ENCODE results near the gene VPS52.
"Not testable (repeated sequence)": the region's sequence is repeated elsewhere in the genome, so short reads cannot be mapped to it uniquely, and the experiment has no call there.

The VPS52 gene

DNA sequence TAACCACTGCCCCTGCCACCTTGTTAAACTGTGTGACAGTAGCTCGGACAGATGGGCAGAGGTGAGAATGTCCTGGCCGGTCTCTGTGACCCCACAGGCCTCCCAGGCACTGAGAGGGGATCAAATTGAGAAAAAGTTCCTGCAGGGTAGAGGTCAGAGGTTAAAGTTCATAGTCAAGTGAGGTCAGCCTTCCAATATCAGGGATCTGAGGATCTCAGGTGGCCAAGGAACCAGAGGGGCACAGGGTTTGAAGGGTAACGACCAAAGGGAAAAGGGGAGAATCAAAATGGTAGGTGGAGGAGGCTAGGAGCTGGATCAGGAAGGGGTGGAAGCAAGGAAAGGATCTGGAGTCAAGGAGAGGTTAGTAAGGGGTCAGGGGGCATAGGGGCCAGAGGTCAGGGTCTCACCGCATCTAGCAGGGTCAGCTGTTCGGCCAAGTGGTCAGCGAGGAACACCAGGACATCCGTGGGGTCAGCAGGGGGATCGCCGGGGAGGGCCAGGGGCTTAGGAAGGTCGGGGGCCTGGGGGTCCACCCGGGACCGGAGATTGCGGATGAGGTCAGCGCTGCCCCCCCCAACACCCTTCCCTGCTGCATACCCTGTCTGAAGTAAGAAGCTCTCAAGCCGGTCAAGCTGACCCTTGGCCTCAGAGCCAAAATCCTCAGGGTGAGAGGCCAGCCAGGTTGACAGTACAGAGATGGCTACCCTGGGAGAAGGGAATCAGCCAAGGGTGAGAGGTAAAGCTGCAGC is 24.1 kb upstream of the VPS52 start:
- Mint-ChIP-seq H3K27ac (peak overlapping the region; percentile 85), H3K27me3 (no peaks in the 10 kb centered on the region), H3K9me3 (no peaks in the 10 kb centered on the region), H3K4me1 (ENCODE audit: low read depth) (peaks cover 36% of the 10 kb centered on the region), H3K36me3 (ENCODE audit: low read depth) (peaks cover 70% of the 10 kb centered on the region), H3K4me3 (no peak overlapping the region)
- DNase-seq, result no peak

DNA sequence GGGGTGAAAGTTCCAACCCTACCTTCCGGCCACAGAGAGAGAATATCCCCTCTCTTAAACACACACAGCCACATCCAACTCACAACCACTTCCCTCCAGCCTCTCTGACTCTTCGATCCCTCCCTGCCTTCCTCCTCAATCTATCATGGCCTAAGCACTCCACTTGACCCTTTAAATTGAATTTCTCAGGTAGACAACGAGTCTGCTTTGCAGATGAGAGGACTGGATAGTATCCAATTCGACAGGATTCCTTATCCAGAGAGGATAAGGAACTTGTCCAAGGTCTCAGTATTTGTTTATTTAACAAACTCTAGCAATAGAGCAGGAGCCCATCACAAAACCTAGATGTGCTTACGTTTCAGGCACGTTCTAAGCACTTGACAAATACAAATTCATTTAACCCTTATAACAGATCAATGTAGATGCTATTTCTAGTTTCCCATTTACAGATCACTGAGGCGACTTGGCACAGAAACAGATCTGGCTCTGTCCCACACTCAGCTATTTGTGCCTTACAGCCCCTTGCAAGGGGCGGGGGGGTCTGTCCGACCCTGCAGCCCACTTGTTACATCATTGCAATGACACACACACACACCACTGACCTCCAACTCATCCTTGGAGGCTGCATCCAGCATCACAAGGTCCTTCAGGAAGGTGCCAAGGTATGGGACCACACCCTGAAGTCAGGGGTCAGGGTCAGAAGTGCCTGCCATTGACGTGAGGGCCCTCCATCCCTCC is 22.6 kb upstream of the VPS52 start:
- no peaks in the 10 kb centered on the region for H3K27me3 Mint-ChIP-seq
- peaks cover 70% of the 10 kb centered on the region for H3K36me3 Mint-ChIP-seq (ENCODE audit: low read depth)
- H3K4me3 Mint-ChIP-seq, result no peak overlapping the region
- H3K4me1 Mint-ChIP-seq (ENCODE audit: low read depth), result peaks cover 30% of the 10 kb centered on the region
- no peaks in the 10 kb centered on the region for H3K9me3 Mint-ChIP-seq
- peak overlapping the region; percentile 52 for H3K27ac Mint-ChIP-seq
- no peak for DNase-seq

DNA sequence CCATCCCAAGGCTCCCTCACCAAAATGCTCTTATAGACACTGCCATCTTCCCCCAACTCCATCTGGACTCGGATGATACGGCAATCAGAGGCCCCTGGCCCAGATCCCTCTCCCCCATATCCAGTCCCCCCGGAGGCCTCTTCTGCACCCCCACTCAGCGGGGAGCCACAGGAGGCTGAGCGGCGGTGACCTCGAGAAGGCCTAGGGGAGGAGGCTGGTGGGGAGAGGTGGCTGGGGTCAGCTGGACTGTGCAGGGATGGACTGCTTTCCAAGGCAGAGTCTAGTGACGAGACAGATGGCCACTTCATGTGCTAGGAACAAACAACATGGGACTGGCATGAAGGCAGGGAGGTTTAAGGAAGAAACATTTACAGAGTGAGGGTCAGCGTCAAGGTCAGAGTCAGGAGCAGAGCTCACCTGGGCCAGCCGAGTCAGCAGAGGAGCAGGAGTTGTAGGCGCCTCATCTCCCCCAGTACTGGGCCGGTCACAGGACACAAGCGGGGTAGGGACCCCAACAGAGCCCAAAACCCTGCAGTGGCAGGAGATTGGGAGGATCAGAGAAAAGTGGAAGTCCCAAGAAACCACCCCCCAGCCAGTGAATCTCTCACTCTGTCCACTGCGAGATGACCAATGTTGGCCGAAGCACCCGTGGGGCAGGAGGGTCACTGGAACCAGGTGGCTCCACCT is 21.5 kb upstream of the VPS52 start:
- Mint-ChIP-seq H3K4me1 (ENCODE audit: low read depth) (peaks cover 37% of the 10 kb centered on the region), H3K36me3 (ENCODE audit: low read depth) (peaks cover 80% of the 10 kb centered on the region), H3K27ac (peak overlapping the region; percentile 75), H3K9me3 (no peaks in the 10 kb centered on the region), H3K4me3 (no peak overlapping the region), H3K27me3 (no peaks in the 10 kb centered on the region)
- DNase-seq, result no peak

DNA sequence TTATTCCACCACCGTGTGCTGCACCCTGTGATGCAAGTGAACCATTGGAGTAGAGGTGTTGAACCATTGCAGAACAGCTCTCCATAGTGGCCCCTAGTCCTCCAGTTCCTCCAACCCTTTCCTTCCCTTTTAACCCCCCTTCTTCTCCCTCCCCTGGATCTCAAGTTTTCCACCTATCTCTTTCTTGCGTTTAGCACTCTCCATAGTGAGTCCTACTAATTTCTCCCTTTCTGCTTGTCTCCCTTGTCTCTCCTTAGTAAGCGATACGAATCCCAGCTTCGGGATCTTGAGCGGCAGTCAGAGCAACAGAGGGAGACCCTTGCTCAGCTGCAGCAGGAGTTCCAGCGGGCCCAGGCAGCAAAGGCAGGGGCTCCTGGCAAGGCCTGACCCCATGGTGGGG is 18.8 kb upstream of the VPS52 start:
- H3K27ac Mint-ChIP-seq, result peak overlapping the region; percentile 98
- peaks cover 41% of the 10 kb centered on the region for H3K4me1 Mint-ChIP-seq (ENCODE audit: low read depth)
- no peaks in the 10 kb centered on the region for H3K9me3 Mint-ChIP-seq
- peak overlapping the region; percentile 98 for H3K4me3 Mint-ChIP-seq
- peaks cover 91% of the 10 kb centered on the region for H3K36me3 Mint-ChIP-seq (ENCODE audit: low read depth)
- DNase-seq, result no peak
- no peaks in the 10 kb centered on the region for H3K27me3 Mint-ChIP-seq

DNA sequence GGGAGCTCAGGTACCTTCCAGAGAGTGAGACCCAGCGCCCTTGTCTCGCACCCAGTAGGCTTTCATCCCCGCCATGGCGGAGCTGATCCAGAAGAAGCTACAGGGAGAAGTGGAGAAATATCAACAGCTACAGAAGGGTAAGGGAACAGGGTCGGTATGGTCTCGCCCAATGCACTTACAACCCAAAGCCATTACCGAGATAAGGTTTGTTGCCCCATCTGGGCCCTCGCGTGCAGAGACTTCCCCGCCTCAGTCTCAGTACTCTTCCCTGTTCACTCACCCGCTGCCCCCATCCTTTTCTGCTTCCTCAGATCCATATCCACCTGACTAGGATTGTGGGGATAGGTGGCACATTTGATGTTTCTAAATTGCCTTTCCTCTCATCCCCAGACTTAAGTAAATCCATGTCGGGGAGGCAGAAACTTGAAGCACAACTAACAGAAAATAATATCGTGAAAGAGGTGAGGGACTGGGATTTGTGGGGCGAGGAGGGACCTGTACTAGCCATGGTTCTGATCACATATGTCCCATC is 18.2 kb upstream of the VPS52 start:
- no peaks in the 10 kb centered on the region for H3K27me3 Mint-ChIP-seq
- H3K4me1 Mint-ChIP-seq (ENCODE audit: low read depth), result peaks cover 41% of the 10 kb centered on the region
- H3K27ac Mint-ChIP-seq, result peak overlapping the region; percentile 98
- DNase-seq, result no peak
- peaks cover 92% of the 10 kb centered on the region for H3K36me3 Mint-ChIP-seq (ENCODE audit: low read depth)
- H3K4me3 Mint-ChIP-seq, result peak overlapping the region; percentile 98
- H3K9me3 Mint-ChIP-seq, result no peaks in the 10 kb centered on the region

DNA sequence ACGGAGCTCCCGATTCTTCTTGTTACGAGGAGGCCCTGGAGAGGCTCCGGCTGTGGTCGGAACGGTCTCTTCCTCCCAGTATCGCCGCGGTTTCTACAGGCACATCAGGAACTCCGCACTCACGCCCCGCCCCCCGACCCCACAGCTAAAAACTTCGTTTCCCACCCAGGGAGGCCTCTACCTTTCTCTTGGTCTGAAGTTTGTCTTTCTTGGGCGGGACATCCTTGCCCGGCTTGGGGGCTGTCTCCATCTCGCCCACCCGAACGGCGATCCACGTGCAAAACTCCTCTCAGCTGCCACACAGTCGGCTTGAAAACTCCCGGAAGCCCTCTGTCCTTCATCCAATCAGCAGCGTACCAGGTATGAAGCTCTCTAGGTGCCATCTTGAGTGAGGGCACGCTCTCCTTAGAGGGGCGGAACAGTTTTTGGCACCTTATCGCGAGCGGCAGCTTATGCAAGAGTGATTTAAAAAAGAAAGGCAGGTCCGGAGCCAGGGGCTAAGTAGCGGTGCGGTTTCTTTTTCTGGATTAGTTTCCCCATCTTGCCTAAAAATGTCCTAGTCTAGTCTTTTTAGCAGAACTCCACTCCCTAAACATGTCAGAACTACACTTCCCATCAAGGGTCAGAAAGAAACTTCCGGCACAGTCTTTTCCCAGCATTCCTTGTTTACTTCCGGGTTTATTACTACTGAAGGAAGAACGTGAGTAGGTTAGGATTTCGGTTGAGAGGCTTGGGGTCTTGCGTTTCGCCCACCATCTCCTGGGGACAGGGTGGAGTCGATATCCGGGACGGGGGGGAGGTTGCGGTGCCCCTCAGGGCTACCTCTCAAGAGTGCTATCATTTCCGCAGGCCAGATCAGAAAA is 17.5 kb upstream of the VPS52 start, which contains the start of the genes PFDN6 and WDR46:
Gene PFDN6 (plus strand): TSS at position 681 of the 863 bp plus-strand sequence. CDS start 256 bp downstream, outside the sequence.
Gene WDR46 (minus strand): TSS at position 319 of the 863 bp plus-strand sequence. CDS start 69 bp downstream, at position 250.
- peak; percentile 85 for DNase-seq
- Mint-ChIP-seq H3K27ac (peak within 1 kb of the TSS; percentile 98), H3K9me3 (no peaks in the 10 kb centered on the region), H3K36me3 (ENCODE audit: low read depth) (peaks cover 94% of the 10 kb centered on the region), H3K4me1 (ENCODE audit: low read depth) (peaks cover 43% of the 10 kb centered on the region), H3K4me3 (peak within 1 kb of the TSS; percentile 98), H3K27me3 (no peaks in the 10 kb centered on the region)

DNA sequence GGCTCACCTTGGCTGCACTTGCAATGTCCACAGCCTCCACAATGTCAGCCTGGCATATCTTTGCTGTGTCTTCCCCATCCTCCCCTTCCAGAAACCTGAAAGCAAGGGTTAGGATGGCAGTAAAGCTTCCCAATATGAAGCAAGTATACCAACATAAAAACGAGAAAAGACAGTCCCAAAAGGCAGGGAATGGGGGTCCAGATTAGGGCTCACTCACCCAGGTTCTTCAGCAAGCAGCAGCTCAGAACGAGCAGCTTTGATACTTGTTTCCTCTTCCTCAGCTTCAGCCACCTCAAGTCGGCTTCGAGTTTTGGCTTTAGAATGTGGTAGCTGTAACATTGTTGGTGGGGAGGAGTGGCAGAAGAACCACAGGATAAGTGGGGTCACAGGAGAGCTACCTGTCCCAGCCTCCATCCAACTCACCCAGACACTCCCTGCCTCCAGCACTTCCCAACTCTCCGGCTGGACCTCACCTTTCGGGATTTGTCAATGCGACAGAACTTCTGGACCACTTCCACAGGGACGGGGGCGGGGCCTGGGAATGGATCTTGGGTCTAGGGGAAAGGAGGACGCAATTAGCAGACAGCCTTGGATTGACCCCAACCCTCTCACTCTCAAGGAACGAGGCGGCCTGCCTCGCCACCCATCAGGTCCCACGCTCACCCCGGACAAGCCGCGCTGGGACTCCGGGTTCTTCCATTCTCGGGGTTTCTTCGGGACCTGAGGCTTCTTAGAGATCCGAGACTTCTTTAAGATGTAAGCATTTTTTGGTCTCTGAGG is 16.7 kb upstream of the VPS52 start:
- Mint-ChIP-seq H3K36me3 (ENCODE audit: low read depth) (peaks cover 97% of the 10 kb centered on the region), H3K4me1 (ENCODE audit: low read depth) (peaks cover 43% of the 10 kb centered on the region)

DNA sequence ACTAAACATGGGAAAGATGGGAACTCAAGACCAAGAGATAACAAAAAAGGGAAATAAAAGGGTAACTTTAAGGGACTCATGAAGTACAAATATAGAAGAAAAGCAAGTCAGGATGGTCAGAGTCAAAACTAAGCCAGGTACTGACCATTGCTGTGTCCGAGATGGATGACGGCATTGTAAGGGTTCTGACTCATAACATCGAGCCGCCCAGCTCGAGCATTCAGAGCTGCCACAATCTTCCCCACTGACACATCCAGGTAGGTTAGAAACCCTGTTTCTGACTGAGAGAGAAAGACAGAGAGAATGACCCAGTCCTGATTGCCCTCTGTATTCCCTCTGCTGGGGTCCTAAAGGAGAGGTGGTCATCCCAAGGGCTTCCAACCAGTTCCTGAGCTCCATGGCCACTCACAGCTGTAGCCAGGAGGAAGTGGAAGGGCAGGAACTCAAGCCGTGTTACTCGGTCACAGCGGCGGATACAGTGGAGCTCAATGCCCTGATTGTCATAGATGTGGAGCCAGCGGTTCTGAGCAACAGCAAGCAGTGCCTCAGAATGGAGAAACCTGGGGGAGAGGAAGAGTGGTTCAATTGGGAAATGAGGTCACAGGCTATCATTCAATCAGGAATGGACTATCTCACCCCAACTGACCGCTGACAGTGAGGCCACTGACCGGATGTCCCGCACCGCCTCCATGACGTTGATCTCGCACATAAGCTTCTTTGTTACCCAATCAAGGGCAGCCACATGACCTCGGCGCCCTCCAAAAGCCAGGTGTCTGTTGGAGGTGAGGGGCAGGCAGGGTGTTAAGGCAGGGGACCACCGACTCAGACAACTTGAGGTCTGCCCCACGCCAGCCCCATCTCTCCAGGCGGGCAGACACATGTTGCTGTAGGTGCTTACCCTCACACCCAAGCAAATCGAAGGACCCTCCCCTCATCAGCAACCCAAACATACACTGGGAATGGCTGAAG is 15.6 kb upstream of the VPS52 start:
- Mint-ChIP-seq H3K9me3 (no peaks in the 10 kb centered on the region), H3K27ac (peak overlapping the region; percentile 98), H3K4me1 (ENCODE audit: low read depth) (peaks cover 42% of the 10 kb centered on the region), H3K36me3 (ENCODE audit: low read depth) (peaks cover 95% of the 10 kb centered on the region), H3K27me3 (no peaks in the 10 kb centered on the region), H3K4me3 (peak overlapping the region; percentile 98)
- DNase-seq, result no peak

More for the DNA sequence above, 16.7 kb upstream of the VPS52 start:
- no peaks in the 10 kb centered on the region for H3K27me3 Mint-ChIP-seq
- H3K9me3 Mint-ChIP-seq, result no peaks in the 10 kb centered on the region
- no peak for DNase-seq
- peak overlapping the region; percentile 98 for H3K27ac Mint-ChIP-seq
- peak overlapping the region; percentile 98 for H3K4me3 Mint-ChIP-seq

DNA sequence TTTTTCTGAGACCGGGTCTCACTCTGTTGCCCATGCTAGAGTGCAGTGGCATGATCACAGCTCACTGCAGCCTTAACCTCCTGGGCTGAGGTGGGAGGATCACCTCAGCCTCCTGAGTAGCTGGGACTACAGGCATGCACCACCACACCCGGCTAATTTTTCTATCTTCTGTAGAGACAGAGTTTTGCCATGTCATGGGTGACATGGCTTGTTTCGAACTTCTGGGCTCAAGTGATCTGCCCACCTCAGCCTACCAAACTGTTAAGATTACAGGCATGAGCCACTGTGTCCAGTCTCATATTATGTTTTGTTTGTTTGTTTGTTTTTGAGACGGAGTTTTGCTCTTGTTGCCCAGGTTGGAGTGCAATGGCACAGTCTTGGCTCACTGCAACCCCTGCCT is 13.5 kb upstream of the VPS52 start:
- H3K36me3 Mint-ChIP-seq (ENCODE audit: low read depth), result peaks cover 95% of the 10 kb centered on the region
- DNase-seq, H3K4me3 Mint-ChIP-seq, H3K9me3 Mint-ChIP-seq, H3K27me3 Mint-ChIP-seq: not testable (repeated sequence)
- peak overlapping the region; percentile 29 for H3K27ac Mint-ChIP-seq
- H3K4me1 Mint-ChIP-seq (ENCODE audit: low read depth), result peaks cover 40% of the 10 kb centered on the region

DNA sequence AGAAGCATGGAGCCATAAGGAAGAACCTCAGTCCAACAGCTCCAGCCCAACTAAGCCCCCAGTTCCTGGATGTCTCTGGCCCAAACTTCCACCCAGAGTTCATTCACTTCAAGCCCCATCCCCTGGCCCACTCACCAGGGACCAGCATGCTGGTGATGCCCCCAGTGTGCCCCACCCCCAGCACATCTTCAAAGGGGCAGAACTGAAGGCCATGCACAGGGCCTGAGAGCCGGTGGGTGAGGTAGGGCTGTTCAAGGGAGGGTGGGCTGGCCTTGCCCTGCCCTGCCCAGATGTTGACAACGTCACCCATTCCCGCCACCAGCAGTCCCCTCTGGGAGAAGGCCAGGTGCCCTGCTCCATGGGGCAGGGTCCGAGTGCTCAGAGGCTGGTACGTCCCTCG is 8.9 kb upstream of the VPS52 start:
- no peak overlapping the region for H3K4me3 Mint-ChIP-seq
- H3K9me3 Mint-ChIP-seq, result no peaks in the 10 kb centered on the region
- peaks cover 39% of the 10 kb centered on the region for H3K4me1 Mint-ChIP-seq (ENCODE audit: low read depth)
- no peak for DNase-seq
- H3K27me3 Mint-ChIP-seq, result no peaks in the 10 kb centered on the region
- peaks cover 92% of the 10 kb centered on the region for H3K36me3 Mint-ChIP-seq (ENCODE audit: low read depth)
- peak overlapping the region; percentile 93 for H3K27ac Mint-ChIP-seq

DNA sequence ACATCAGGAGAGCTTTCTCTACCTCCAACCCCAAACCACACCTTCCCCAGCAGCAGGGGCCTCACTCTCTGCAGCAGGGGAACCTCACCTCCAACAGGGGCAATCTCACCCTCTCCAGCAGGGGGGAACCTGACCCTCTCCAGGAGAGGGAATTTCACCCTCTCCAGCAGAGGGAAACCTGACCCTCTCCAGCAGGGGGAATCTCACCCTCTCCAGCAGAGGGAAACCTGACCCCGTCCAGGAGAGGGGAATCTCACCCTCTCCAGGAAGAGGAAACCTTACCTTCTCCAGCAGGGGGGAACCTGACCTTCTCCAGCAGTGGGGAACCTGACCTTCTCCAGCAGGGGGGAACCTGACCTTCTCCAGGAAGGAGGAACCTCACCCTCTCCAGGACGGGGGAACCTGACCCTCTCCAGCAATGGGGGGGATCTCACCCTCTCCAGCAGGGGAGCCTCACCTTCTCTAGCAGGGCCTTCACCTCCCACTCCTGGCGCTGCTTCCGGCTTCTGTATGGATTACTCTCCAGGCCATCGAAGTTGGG is 8.4 kb upstream of the VPS52 start:
- Mint-ChIP-seq H3K4me1 (ENCODE audit: low read depth) (peaks cover 44% of the 10 kb centered on the region), H3K27me3 (no peaks in the 10 kb centered on the region), H3K4me3 (no peak overlapping the region), H3K27ac (peak overlapping the region; percentile 93), H3K9me3 (no peaks in the 10 kb centered on the region), H3K36me3 (ENCODE audit: low read depth) (peaks cover 93% of the 10 kb centered on the region)
- DNase-seq, result no peak

DNA sequence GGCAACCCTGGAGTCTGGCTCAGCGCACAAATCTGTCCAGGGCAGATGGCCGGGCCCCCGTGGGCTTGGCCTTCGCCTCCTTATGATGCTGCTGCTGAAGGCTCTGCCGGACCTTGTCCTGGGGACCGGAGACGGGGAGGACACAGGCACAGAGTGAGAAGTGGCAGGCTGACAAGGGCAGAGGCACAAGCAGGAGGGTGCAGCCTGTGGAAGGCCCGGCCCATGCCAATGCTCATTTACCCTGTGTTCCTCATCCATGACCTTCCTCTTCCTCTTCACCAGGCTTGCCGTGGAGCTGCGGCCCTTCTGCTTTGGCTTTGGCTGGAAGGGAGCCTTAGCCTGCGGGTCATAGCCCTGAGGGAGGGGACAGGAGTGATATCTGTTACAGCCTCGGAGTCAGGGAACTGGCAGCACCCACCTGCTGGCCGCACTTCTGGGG is 7.6 kb upstream of the VPS52 start:
- DNase-seq, result no peak
- Mint-ChIP-seq H3K9me3 (no peaks in the 10 kb centered on the region), H3K27ac (peak overlapping the region; percentile 93), H3K36me3 (ENCODE audit: low read depth) (peaks cover 93% of the 10 kb centered on the region), H3K27me3 (no peaks in the 10 kb centered on the region), H3K4me1 (ENCODE audit: low read depth) (peaks cover 51% of the 10 kb centered on the region), H3K4me3 (no peak overlapping the region)

Measured in activated T-cell treated with anti-CD3 and anti-CD28 coated beads, Interleukin-2, amount 50 U/mL, for 24 hours (primary cell).